Effector CD4-positive, alpha-beta T cell (primary cell): ENCODE measurements around the gene UAP1.
A peak's percentile ranks its signal among the peaks of the same experiment; 100 is the strongest.

Source experiments
- DNase-seq: peaks from one replicate; pipeline ENCODE4 v3.0.0-alpha.2; 2020
- total RNA-seq: gene quantifications from one replicate; lab custom pipeline; 2026; lab: John Stamatoyannopoulos, UW

Gene UAP1
- 53.1 reads per million, percentile 69 among the genes with 10 or more reads in this experiment for total RNA-seq

DNA sequence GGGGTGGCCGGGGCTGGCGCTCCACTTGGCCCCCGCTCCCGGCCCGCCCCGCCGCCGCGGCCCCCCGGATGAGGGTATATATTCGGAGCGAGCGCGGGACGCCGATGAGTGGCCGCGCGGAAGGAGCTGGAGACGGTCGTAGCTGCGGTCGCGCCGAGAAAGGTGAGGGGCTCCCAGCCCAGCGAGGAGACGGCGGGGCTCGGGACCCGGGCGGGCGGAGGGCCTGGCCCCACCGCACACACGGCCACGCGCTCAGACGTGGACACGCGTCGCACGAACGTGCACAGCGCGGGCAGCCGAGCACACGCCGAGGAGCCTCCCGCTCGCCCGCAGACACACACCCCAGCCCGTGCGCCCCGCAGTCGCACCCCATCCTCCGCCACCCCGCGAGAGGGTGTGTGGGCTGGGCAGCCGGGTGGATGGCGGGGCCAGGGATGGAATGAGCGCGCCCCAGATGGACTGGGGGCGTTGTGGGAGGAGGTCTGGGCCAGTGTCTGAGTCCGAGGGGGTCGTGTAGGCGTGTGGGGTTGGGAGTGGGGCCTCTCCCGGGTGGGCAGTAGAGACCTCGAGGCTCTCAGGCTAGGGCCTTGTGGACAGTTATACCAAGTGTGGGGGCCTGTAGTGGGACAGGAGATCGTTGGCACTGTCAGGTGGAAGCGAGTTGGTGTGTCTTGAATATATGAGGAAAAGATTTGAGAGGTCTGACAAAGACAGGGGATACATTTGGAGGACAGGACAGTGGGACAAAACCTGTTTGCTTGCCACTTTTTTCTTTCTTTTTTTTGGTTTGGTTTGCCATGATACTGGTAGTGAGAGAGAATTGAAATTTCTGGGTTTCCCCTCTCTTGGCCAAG, at the start of gene UAP1:
UAP1 (plus strand) TSS at position 107 of the 854 bp plus-strand sequence. CDS start 4,347 bp downstream, outside the sequence.
- DNase-seq: no peak

- DNase-seq: no peak
Measured at GRCh38 chr1:162527314-162527713, 34.2 kb upstream of the UAP1 start.

DNA sequence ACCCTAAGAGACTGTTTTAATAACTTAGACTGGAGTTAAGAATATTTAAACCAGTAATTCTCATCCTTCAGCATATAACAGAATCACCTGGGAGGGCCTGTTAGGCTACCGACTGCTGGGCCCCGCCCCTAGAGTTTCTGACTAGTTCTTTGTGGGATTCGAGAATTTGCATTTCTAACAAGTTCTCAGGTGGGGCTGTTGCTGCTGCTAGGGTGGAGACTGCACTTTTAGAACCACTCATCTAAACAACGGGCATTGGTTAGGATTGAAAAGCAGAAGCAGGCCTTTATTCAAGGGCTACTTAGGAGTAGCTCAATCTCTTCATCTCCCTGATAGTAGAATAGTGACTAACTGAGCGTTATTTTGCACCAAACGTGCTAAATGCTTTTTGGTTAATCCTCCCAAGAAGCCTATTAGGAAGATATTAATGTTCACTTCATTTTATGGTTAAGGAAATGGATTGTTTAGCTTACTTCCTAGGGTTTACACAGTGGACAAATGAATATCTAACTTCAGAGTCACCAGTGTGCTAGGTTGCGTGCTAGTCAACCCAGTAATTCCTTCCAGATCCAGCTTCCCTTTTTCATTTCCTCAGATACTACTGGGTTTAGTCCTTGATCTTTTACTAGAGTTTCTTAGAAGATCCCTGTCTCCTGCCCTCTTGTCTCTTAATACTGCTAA, 31.1 kb upstream of the UAP1 start:
- DNase-seq: no peak

DNA sequence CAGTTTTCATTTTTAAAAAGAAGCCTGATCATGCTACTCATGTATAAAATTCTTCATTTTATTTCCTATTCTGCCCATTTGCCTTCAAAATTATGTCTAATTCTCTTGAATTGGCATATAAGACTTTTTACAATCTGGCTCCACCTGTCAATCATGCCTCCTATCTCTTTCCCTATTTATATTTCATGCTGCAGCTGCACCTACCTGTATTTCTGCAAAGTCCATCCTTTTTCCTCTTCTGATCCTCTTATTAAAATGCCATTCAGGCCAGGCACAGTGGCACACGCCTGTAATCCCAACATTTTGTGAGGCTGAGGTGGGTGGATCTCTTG, 30.6 kb upstream of the UAP1 start:
- DNase-seq: no peak

DNA sequence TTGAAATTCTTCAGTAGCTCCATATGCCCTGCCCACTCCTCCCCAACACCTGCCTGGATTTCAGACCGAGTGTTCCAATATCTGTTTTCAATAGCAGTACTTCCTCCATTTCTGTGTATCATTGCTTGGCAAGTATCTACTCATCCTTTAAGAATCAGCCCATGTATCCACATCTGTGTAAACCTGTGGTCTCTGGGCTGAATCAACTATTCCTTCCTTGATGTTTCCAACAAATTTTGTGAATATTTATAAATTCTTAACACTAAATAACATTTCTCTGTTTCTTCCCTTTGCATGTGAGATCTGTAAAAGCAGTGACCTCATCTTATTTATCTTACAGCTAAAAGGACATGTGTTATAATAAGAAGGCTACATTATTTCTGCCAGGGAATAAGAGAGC, 26.0 kb upstream of the UAP1 start:
- DNase-seq: no peak

DNA sequence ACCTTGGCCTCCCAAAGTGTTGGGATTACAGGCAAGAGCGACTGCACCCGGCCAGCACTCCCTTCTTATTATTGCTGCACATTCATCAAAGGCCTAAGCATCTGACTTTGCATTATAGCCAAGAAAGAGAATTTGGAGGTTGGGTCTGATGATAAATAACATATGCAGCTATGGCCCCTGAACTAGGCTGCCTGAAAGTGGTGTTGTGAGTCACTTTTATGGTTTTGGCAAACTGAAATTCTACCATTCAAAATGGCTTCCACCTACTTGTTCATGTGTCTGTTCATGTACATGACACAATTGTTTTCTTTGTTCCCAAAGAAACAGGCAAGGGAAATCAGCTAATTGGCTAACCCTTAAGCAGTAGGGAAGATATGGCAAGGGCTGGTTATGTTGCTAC, 25.0 kb upstream of the UAP1 start:
- DNase-seq: no peak

GRCh38 chr1:162537216-162537615, 24.3 kb upstream of the UAP1 start:
- no peak for DNase-seq

GRCh38 chr1:162538815-162539431, 22.6 kb upstream of the UAP1 start:
- no peak for DNase-seq

- no peak for DNase-seq
Measured at GRCh38 chr1:162541619-162542141, 19.8 kb upstream of the UAP1 start.

DNA sequence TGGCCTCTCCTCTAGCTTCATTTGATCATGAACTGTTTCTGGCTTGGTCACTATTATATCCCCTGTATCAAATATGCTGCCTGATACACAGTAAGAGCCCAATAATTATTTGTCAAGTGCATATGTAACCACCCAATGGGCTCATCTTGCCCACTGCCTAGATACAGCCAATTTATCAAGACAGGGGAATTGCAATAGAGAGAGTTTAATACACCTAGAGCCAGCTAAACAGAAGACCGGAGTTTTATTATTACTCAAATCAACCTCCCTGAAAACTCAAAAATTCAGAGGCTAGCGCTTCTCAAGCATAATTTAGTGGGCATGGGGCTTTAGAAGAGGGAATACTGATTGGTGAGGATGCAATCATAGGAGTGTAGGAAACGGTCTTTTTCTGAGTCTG, 18.3 kb upstream of the UAP1 start:
- no peak for DNase-seq

GRCh38 chr1:162548170-162548569, 13.4 kb upstream of the UAP1 start:
- DNase-seq: no peak

DNA sequence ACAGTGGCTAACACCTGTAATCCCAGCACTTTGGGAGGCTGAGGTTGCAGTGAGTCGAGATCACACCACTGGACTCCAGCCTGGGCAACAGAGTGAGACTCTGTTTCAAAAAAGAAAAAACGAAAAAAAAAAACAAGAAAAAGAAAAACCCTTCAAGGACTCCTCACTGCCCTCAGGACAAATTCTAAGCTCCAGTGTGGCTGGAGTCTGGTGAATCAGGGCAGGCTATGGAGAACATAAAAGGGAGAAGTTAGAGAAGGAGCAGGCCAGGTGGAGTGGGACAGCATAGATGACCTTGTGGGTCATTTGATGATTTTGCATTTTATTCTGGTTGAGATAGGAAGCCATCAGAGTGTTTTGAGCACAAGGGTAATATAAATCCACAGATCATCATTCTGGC, 12.5 kb upstream of the UAP1 start:
- DNase-seq: no peak

- DNase-seq: no peak
Measured at GRCh38 chr1:162550925-162551324, 10.6 kb upstream of the UAP1 start.

DNA sequence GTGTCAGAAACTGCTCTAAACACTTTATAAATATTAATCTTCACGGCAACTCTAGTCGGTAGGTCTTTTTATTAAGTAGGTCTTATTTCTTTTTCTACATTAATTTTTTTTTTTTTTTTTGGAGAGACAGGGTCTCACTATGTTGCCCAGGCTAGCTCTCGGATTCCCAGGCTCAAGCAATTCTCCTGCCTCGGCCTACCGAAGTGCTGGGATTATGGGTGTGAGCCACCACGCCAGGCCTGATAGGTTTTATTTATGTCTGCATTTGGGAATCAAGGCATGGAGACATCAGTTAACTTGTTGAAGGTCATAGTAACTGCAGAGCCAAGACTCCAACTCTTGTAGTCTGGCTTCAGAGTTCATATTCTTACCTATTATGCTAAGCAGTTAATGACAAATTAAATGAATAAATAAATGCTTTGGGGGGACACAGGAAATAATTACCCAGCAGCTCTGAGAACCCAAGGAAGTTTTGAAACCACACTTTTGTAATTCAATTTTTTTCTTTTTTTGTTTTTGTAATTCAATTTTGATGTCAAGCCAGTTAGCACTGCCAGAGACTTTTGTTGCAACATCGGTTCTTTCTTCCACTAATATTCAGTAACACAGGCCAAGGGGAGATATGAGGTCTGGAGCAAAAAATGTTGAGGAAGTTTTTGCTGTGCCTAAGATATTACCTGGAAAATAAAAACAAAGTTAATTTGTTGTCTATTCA, 9.4 kb upstream of the UAP1 start:
- no peak for DNase-seq

- DNase-seq: no peak
Measured at GRCh38 chr1:162552684-162553252, 8.8 kb upstream of the UAP1 start.

GRCh38 chr1:162554258-162554657, 7.3 kb upstream of the UAP1 start:
- DNase-seq: no peak

- DNase-seq: no peak
Measured at GRCh38 chr1:162557536-162557935, 4.0 kb upstream of the UAP1 start.

GRCh38 chr1:162560303-162561036, 1.1 kb upstream of the UAP1 start:
- DNase-seq: no peak

DNA sequence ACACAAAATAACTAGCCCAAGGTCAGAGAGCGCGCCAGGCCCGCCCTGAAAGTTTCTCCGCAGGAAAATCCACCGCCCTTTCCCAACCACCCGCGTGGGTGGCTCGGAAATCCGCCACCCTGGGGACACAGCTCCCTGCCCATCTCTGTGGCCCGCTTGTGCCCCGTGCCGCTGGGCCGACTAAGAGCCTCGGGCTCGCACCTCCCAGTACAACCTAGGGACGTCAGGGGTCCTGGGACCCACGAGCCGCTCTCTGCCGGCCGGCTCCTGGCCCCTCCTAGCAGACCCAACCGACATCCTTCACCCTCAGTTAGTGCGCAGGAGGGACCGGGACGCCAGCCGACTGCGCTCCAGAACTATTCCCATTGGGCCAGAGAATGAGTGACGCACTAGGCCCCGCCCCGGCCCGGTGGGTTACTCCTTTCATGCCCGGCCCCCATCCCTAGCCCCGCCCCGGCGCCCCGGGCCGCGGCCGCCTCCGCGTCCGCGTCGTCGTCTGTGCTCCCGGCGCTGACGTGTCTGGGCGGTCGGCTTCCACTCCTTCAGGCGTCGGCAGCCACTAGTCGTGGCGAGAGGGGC, 396 bp upstream of the UAP1 start:
- DNase-seq: peak; percentile 97

DNA sequence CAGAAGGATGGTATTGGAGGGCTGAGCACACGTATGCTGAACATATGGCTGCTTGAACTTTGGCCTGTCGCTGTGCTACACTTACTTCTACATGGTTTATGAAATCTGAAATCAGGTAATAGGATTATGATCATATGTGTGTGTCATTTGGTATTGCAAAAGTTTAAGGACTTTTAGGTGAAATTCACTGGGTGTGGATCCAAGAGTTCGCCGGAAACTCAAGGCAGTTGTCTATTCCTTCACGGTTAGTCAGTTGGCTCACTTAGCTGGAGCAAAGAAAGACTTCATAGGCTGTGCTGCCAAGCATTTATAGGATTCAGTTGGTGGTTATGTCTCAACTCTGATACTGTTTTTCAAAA, 927 bp downstream of the UAP1 start:
- no peak for DNase-seq

GRCh38 chr1:162564762-162565218, 3.3 kb downstream of the UAP1 start:
- DNase-seq: no peak
